Loucy (cell line): ENCODE data around the gene INTS13.

Experiments used
- CTCF ChIP-seq: fragments of 200-600 bp; sonication (generic); conservative IDR thresholded peaks from 2 replicates; pipeline ENCODE4 v1.5.1; 2014; ENCODE audit warnings: mild to moderate bottlenecking, antibody characterized with exemption, low read length
- EZH2phosphoT487 ChIP-seq: fragments of 200-600 bp; IDR thresholded peaks from 2 replicates; pipeline ENCODE4 v1.6.1; 2018; ENCODE audit warnings: antibody characterized with exemption, mild to moderate bottlenecking, moderate library complexity, borderline replicate concordance

GRCh38 chr12:26978801-26979200 is 41.0 kb upstream of the INTS13 start:
- no peak for TF ChIP-seq CTCF
- no peak for TF ChIP-seq EZH2phosphoT487
